SW480 (cell line): ENCODE results near the gene SLC16A14.

Experiments
- DNase-seq: peaks from one replicate; pipeline ENCODE4 v3.0.0-alpha.2; 2016; ENCODE audit warnings: low spot score

SLC16A14 gene

DNA sequence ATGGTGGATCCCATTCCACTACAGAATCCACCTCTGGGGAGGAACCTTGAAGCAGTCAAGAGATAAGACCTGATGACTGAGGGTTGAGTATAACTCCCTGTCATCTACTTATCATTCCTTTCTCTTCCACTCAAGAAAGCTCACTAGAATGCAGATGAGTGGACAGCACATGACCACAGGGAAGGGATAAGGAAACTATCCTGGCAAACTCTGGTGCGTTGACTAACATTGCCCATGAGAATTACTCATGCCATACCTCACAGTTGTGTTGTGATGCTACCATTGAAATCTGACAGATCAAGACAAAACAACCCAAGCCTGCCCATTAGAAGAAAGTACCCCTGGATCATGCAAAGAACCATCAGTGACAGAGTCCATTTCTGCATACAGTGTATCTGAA, 26.5 kb downstream of the SLC16A14 start:
- no peak for DNase-seq

DNA sequence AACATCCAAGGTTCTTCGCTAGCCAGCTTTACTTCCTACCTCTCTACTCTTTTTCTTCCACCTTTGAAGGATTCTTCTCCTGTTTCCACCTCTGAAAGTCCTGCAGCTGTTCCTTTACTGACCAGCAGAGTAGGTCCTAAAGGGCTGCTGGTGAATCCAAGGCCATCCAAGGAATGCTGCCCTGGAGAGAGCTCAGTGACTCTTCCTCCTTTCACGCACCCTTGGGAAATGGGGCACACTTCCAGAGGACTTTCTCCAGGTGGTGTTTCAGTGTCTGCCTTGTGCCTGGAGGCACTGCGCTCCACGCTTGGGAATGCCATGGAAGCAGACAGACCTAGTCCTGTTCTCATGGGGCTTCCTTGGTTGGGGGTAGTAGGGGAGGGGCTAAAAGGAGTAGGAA, 45.4 kb downstream of the SLC16A14 start:
- no peak for DNase-seq

- DNase-seq = no peak
Measured at GRCh38 chr2:230019742-230020141, 49.0 kb downstream of the SLC16A14 start.

DNA sequence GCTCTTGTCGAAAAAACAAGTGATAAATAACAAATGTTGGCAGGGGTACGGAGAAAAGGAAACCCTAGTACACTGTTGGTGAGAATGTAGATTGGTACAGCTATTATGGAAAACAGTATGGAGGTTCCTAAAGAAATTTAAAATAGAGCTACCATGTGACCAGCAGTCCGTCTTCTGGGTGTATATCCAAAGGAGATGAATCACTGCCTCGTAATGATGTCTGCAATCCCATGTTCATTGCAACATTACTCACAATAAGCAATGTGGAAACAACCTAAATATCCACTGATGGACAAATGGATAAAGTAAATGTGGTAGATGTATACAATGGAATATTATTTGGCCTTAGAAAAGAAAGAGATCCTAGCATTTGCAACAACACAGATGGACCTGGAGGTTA, 50.6 kb downstream of the SLC16A14 start:
- DNase-seq = no peak

- DNase-seq = no peak
Measured at GRCh38 chr2:230016844-230017243, 51.9 kb downstream of the SLC16A14 start.

DNA sequence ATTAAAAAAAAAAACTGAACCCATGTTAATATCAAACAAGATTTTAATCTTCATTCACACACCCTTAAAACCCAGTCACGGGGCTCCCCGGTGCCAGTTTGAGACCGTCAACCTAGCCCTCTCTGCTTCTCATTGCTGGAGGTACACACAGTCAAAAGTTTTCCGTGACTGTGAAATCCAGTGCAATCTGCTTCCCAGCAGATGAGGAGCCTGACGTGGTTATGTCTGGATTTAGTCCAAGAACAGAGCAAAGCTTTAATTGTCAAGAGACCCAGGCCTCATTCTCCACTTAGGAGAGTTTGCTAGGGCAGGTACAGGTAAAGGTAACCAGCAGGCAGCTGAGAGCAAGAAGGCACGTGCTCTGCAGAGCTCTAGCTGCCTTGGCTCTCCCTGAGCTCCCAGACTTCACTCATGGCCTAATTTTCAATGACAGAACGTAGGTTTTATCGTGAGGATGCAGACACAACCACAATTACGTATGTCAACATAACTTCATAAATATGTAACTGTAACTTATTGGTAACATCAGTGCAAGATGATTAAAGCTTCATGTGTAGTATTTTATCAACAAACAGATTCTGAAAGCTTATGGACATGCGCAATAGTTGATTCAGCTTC, 56.3 kb downstream of the SLC16A14 start:
- no peak for DNase-seq

- DNase-seq = no peak
Measured at GRCh38 chr2:230011617-230012016, 57.1 kb downstream of the SLC16A14 start.

GRCh38 chr2:230010501-230010900, 58.2 kb downstream of the SLC16A14 start:
- DNase-seq = no peak

GRCh38 chr2:230008708-230009066, 60.0 kb downstream of the SLC16A14 start:
- no peak for DNase-seq

DNA sequence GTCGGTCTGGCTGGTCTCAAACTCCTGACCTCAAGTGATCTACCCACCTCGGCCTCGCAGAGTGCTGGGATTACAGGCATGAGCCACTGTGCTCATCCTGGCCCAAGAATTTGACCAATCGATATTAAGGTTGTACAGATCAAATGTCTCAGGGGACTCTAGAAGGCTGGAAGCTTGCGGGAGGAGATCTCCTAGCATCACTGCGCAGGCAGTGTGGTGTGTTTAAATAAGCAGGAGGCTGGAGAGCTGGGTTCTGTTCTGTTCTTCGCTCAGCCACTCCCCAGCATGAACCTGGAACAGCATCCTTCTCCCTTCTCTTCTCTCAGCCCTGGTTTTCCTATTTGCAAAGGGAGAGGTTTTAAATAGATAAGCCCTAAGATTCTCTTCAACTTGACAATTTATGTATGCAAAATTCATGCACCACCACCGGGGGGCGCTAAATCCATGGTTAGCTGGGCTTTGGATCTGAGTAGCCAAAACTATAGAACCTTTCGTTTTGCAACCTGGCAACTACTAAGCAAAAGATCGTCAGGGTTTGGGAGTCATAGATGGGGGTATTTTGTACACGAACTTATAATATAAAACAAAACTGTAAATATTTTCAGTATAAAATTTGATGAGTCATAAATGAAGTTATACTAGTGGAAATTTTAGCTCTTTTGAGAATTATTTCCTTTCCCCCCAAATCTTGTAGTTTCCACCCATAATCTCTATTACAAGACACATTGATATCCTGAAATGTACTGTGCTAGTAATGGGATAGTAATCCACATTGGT, 60.6 kb downstream of the SLC16A14 start:
- DNase-seq = peak; percentile 52

- DNase-seq = no peak
Measured at GRCh38 chr2:230000118-230000841, 68.4 kb downstream of the SLC16A14 start.

DNA sequence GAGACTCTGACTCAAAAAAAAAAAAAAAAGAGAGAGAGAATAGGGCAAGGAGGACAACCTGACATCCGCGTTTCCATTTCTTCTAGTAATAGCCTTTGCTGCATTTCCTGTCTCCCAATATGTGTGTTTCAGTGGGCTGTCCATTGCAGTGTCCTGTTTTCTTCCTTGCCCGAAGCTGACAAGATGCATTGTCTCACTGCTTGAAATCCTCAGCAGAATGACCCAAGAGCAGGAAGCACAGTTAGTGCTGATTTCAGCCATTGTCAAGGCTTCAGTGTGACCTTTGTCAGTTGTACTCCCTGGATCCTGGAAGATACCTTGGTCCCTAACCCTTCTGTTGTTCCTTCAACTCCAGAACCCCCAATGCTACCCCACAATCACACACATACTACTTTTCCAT, 71.2 kb downstream of the SLC16A14 start:
- no peak for DNase-seq

GRCh38 chr2:229996320-229996719, 72.4 kb downstream of the SLC16A14 start:
- DNase-seq = no peak

- DNase-seq = no peak
Measured at GRCh38 chr2:229993236-229993635, 75.5 kb downstream of the SLC16A14 start.
